NCI-H1694 treated with DMSO at 0.1 percent for 48 hours (cell line): ENCODE results near the gene LALBA.
"Not testable (repeated sequence)": the region's sequence is repeated elsewhere in the genome, so short reads cannot be mapped to it uniquely, and the experiment has no call there.

Experiments used
- DNase-seq: peaks from one replicate; lab custom pipeline; 2025; lab: John Stamatoyannopoulos, UW

Gene LALBA

DNA sequence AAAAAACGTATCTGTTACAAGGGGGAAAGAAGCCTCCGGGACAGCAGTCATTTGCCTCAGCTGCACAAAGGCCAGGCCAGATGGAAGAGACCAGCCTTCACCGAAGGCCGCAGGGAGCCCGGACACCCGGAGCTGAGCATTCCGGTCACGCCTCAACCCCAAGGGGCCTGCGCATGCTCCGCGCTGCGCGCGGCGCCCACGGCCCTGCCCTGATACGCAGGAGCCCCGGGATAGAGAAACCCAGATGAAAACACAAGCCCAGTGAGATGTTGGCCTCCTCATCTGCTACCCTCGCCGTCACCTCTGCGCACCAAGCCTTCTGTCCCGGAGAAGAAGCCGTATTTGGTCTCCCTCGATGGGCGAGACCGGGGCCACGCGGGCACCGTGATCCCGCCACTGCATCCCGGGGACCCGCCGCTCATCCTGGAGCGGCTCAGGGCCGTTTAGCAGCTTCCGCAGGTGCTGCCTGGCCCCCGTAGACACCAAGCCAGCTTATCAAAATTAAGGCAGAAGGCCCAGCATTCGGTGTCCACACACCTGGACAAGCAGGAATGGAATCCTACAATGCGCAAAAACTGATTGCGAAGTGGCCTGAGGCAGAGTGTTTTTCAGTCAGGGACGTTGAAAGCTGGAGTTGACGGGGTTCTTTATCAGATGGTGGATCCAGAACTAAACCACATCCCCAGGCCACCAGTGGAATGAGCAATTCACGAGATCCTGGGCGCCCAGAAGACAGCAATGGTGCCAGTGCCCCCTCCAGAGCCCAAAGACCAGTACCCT is 41.8 kb downstream of the LALBA start:
- no peak for DNase-seq

DNA sequence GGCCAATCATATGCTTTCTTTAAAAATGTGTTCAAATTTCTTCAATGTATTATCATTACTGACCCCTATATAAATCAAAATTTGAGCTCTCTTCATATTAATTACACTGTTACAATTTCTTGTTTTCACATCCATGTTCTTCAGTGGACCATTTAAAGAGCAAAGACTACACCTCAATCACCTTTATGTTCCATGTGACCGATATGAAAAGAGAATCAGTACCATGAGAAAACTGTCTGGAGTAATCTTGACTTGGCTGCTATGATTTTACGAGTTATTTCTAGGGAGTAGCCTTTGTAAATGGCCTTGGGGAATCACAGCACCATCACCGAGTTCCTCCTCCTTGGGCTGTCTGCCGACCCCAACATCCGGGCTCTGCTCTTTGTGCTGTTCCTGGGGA is 44.5 kb downstream of the LALBA start, which contains the start of gene OR8S1:
TSS of gene OR8S1 (plus strand) at position 301 of the 400 bp plus-strand sequence. CDS start at position 301, 0 bp downstream.
- DNase-seq = no peak

DNA sequence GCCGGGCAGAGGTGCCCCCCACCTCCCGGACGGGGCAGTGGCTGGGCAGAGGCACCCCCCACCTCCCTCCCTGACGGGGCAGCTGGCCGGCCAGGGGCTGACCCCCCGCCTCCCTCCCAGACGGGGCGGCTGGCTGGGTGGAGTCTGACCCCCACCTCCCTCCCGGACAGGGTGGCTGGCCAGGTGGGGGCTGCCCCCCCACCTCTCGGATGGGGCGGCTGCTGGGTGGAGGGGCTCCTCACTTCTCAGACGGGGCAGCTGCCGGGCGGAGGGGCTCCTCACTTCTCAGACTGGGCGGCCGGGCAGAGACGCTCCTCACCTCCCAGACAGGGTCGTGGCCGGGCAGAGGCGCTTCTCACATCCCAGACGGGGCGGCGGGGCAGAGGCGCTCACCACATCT is 49.5 kb downstream of the LALBA start:
- DNase-seq = not testable (repeated sequence)
